GM06990 (cell line): ENCODE data around the gene DHDH.
"Not testable (repeated sequence)": the region's sequence is repeated elsewhere in the genome, so short reads cannot be mapped to it uniquely, and the experiment has no call there.

Experiments
- DNase-seq: peaks from one replicate; pipeline ENCODE4 v3.0.0-alpha.2; 2011; ENCODE audit not compliant: insufficient read length; ENCODE audit errors: extremely low read depth
- H3K27me3 ChIP-seq: replicated peaks from 2 replicates; pipeline ENCODE4 v1.6.0; 2011; ENCODE audit warnings: low read length; ENCODE audit not compliant: control insufficient read depth, insufficient read depth
- H3K36me3 ChIP-seq: 2 replicates; pipeline ENCODE4 v1.5.1; 2011; ENCODE audit warnings: low read length; ENCODE audit not compliant: control insufficient read depth, insufficient read depth
- H3K4me3 ChIP-seq: replicated peaks from 2 replicates; pipeline ENCODE4 v1.5.1; 2011; ENCODE audit warnings: low read depth, mild to moderate bottlenecking, control low read depth, low read length
- TF ChIP-seq, protein P1 (sequence below): IDR thresholded peaks from 2 replicates; pipeline ENCODE4 v1.5.1; 2011; ENCODE audit warnings: low read length, control low read depth, mild to moderate bottlenecking, inconsistent platforms; ENCODE audit not compliant: insufficient read depth, poor library complexity, severe bottlenecking

The DHDH gene

DNA sequence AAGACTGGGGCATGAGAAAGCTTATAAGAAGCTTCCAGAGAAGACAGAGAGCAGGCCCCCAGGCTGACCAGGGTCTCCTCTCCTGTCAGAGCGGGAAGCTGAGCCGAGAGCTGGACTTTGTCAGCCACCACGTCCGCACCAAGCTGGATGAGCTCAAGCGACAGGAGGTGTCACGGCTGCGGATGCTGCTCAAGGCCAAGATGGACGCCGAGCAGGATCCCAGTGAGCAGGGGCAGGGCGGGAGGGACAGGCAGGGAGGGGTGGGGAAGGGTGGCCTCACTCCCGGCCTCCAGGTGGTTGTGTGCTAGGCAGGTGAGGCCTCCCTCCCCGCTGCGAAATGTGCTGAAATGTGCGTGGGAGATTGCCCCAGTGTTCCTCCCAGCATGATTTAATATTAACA, 27.8 kb upstream of the DHDH start:
- Histone ChIP-seq H3K27me3 (no peaks in the 10 kb centered on the region), H3K36me3 (peaks cover 18% of the 10 kb centered on the region), H3K4me3 (no peak overlapping the region)
- TF ChIP-seq, protein P1, sequence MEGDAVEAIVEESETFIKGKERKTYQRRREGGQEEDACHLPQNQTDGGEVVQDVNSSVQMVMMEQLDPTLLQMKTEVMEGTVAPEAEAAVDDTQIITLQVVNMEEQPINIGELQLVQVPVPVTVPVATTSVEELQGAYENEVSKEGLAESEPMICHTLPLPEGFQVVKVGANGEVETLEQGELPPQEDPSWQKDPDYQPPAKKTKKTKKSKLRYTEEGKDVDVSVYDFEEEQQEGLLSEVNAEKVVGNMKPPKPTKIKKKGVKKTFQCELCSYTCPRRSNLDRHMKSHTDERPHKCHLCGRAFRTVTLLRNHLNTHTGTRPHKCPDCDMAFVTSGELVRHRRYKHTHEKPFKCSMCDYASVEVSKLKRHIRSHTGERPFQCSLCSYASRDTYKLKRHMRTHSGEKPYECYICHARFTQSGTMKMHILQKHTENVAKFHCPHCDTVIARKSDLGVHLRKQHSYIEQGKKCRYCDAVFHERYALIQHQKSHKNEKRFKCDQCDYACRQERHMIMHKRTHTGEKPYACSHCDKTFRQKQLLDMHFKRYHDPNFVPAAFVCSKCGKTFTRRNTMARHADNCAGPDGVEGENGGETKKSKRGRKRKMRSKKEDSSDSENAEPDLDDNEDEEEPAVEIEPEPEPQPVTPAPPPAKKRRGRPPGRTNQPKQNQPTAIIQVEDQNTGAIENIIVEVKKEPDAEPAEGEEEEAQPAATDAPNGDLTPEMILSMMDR: no peak
- no peak for DNase-seq

GRCh38 chr19:48906324-48906723, 27.2 kb upstream of the DHDH start:
- Histone ChIP-seq H3K36me3 (peaks cover 21% of the 10 kb centered on the region), H3K27me3 (no peaks in the 10 kb centered on the region), H3K4me3 (no peak overlapping the region)
- TF ChIP-seq, protein P1: no peak
- DNase-seq: no peak

DNA sequence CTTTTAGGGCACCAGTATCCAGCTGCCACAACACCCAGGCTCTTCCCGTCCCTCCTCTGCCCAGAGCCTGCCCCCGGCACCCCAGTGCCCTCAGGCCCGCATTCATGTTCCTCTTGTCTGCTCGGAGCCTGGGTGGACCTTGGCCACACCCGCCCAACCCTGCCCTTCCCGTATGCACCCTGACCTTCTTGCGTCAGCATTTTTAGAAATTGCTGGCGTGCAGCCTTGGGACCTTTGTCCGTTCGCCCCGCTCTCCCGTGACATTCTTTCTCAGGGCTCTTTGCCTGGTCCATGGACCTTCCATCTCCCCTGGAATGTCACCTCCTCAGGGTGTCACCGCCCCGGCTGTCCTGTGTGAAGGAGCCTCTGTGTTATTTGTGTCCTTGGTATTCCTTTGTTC, 25.8 kb upstream of the DHDH start:
- no peaks in the 10 kb centered on the region for H3K27me3 ChIP-seq
- TF ChIP-seq, protein P1: no peak
- H3K36me3 ChIP-seq: peaks cover 20% of the 10 kb centered on the region
- no peak overlapping the region for H3K4me3 ChIP-seq
- DNase-seq: no peak

DNA sequence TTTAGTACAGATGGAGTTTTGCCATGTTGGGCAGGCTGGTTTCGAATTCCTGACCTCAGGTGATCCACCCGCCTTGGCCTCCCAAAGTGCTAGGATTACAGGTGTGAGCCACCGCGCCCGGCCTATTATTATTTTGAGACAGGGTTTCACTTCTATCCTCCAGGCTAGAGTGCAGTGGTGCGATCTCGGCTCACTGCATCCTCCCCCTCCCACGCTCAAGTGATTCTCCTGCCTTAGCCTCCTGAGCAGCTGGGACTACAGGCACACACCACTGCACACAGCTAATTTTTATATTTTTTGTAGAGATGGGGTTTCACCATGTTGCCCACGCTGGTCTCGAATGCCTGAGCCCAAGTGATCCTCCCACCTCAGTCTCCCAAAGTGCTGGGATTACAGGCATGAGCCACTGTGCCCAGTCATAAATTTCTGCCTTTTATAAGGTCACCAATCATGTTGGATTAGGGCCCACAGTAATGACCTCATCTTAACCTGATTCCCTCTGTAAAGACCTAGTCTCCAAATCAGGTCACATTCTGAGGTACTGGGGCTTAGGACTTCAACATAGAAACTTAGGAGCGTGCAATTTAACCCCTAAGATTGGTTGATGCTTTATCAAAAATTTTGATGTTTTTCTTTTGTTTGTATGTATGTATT, 23.9 kb upstream of the DHDH start:
- not testable (repeated sequence) for H3K4me3 ChIP-seq, H3K27me3 ChIP-seq
- DNase-seq: peak; percentile 48
- peaks cover 34% of the 10 kb centered on the region for H3K36me3 ChIP-seq

DNA sequence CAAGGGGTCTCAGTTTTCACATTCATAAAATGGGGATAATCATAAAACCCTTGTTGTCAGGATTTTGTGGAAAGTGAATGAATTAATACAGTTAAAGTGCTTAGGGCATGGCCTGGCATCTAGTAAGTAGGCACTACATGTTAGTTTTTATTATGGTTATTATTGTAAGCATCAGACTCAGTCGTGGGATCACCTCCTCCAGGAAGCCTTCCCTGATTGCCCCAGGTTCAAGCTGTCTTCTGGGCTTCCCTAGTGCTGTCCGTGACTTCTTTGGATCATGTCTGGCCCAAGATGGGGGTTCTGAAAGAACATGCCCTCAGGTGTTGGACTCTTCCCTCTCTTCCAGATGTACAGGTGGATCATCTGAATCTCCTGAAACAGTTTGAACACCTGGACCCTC, 22.7 kb upstream of the DHDH start:
- TF ChIP-seq, protein P1: no peak
- H3K4me3 ChIP-seq: no peak overlapping the region
- no peak for DNase-seq
- peaks cover 29% of the 10 kb centered on the region for H3K36me3 ChIP-seq
- H3K27me3 ChIP-seq: no peaks in the 10 kb centered on the region

- TF ChIP-seq, protein P1: no peak
- no peak for DNase-seq
- Histone ChIP-seq H3K4me3 (no peak overlapping the region), H3K36me3 (peaks cover 28% of the 10 kb centered on the region), H3K27me3 (no peaks in the 10 kb centered on the region)
These were observed 20.2 kb upstream of the DHDH start for GRCh38 chr19:48913114-48913889.
